Endothelial cell of umbilical vein (primary cell): Measurements from ENCODE around the gene CRIM1. TPM values are rescaled to one million over a fixed set of nuclear protein-coding genes. Genes with fewer than 3 reads are reported as not detected.

Experiments
- BruUV-seq: library from RNA; stranded (reverse); fragments of 400-500 nt; replicated peaks from 2 replicates; lab custom pipeline; 2021; lab: Mats Ljungman, UMichigan
- CTCF ChIA-PET: fragments of 300-600, 350-600 bp; sonication (Branson Sonifier 250); formaldehyde crosslinking; loops from one replicate; lab custom pipeline; 2021; ENCODE audit warnings: antibody characterized with exemption, inconsistent platforms; lab: Charles Lee
- POLR2A ChIA-PET: fragments of 300-600, 350-600 bp; sonication (Branson Sonifier 250); formaldehyde crosslinking; loops from one replicate; lab custom pipeline; 2021; ENCODE audit warnings: antibody characterized with exemption, inconsistent platforms; lab: Charles Lee
- DNase-seq: peaks from one replicate; pipeline ENCODE4 v3.0.0-alpha.2; 2011; ENCODE audit warnings: low read depth, low spot score
- FAIRE-seq: peaks from 2 replicates; lab custom pipeline; 2011; peaks lifted over from hg19 to GRCh38; lab: Jason Lieb, UNC
- H2AFZ ChIP-seq: 2 replicates; pipeline ENCODE4 v1.6.0; 2012; ENCODE audit warnings: low read depth, low read length, control low read depth, inconsistent platforms
- H3K27ac ChIP-seq: 2 replicates; pipeline ENCODE4 v1.5.1; 2011; ENCODE audit warnings: low read depth, mild to moderate bottlenecking, control low read depth, low read length, moderate library complexity; ENCODE audit not compliant: insufficient read depth
- H3K27me3 ChIP-seq, 2 experiments: 2 replicates each; pipeline versions ENCODE4 v1.6.0 to v1.6.1; 2011; ENCODE audit warnings: low read length in 2 of 2, mixed read lengths in 1 of 2; ENCODE audit not compliant: control insufficient read depth in 2 of 2, insufficient read depth in 2 of 2
- H3K36me3 ChIP-seq, 2 experiments: 2 replicates in 1 of 2; 3 replicates in 1 of 2; pipeline ENCODE4 v1.5.1; 2011; ENCODE audit warnings: low read length in 2 of 2, mild to moderate bottlenecking in 1 of 2, moderate library complexity in 1 of 2; ENCODE audit not compliant: control insufficient read depth in 2 of 2, insufficient read depth in 2 of 2; ENCODE audit errors: extremely low read depth in 1 of 2
- H3K4me1 ChIP-seq: 3 replicates; pipeline ENCODE4 v1.5.1; 2011; ENCODE audit warnings: mild to moderate bottlenecking, low read length; ENCODE audit not compliant: control insufficient read depth, insufficient read depth; ENCODE audit errors: extremely low read depth
- H3K4me2 ChIP-seq: 2 replicates; pipeline ENCODE4 v1.6.1; 2011; ENCODE audit warnings: low read length, control low read depth, mixed read lengths; ENCODE audit not compliant: insufficient read depth
- H3K4me3 ChIP-seq, 3 experiments: fragments of 200-600 bp in 1 of 3; sonication (generic), shearing (Covaris generic) in 1 of 3; replicated peaks in 1 of 3; 2 replicates each; pipeline ENCODE4 v1.5.1; 2011 to 2016; ENCODE audit warnings: control low read depth in 3 of 3, low read length in 3 of 3, mild to moderate bottlenecking in 2 of 3, inconsistent platforms in 1 of 3, low read depth in 1 of 3, moderate library complexity in 1 of 3; ENCODE audit not compliant: insufficient read depth in 1 of 3
- H3K79me2 ChIP-seq: 2 replicates; pipeline ENCODE4 v1.6.0; 2012; ENCODE audit warnings: low read length, inconsistent platforms; ENCODE audit not compliant: control insufficient read depth, insufficient read depth
- H3K9ac ChIP-seq: replicated peaks from 2 replicates; pipeline ENCODE3; 2011; ENCODE audit warnings: low read length, control low read depth; ENCODE audit not compliant: insufficient read depth; ENCODE audit errors: extremely low read depth
- H3K9me1 ChIP-seq: replicated peaks from 3 replicates; pipeline ENCODE4 v1.6.0; 2011; ENCODE audit warnings: mild to moderate bottlenecking, low read length; ENCODE audit not compliant: control insufficient read depth, insufficient read depth; ENCODE audit errors: extremely low read depth
- H3K9me3 ChIP-seq: replicated peaks from 2 replicates; pipeline ENCODE4 v1.5.1; 2012; ENCODE audit warnings: low read length, inconsistent platforms; ENCODE audit not compliant: control insufficient read depth, insufficient read depth
- H4K20me1 ChIP-seq: replicated peaks from 2 replicates; pipeline ENCODE3; 2011; ENCODE audit warnings: mild to moderate bottlenecking, low read length; ENCODE audit not compliant: control insufficient read depth, insufficient read depth; ENCODE audit errors: extremely low read depth
- CTCF ChIP-seq, 2 donors: IDR thresholded peaks; 1 replicate in 1 of 2; 2 replicates in 1 of 2; pipeline ENCODE4 v1.5.1; 2011; ENCODE audit warnings: low read length in 2 of 2, mild to moderate bottlenecking in 2 of 2, moderate library complexity in 2 of 2, control low read depth in 1 of 2, inconsistent platforms in 1 of 2, low read depth in 1 of 2; ENCODE audit not compliant: insufficient read depth in 1 of 2; ENCODE audit errors: extremely low read depth in 1 of 2
- EZH2 ChIP-seq: IDR thresholded peaks from 2 replicates; pipeline ENCODE4 v1.6.1; 2012; ENCODE audit warnings: borderline replicate concordance, low read depth, mild to moderate bottlenecking, moderate library complexity, low read length, inconsistent platforms; ENCODE audit not compliant: severe bottlenecking
- FOS ChIP-seq: IDR thresholded peaks from 2 replicates; pipeline ENCODE4 v1.6.1; 2011; ENCODE audit warnings: mild to moderate bottlenecking, low read length, moderate library complexity, borderline replicate concordance; ENCODE audit not compliant: insufficient read depth
- GATA2 ChIP-seq: IDR thresholded peaks from 2 replicates; pipeline ENCODE4 v1.7.0; 2011; ENCODE audit warnings: low read depth, mild to moderate bottlenecking, moderate library complexity, mixed read lengths, low read length; ENCODE audit not compliant: insufficient read length, insufficient read depth
- JUN ChIP-seq: IDR thresholded peaks from 2 replicates; pipeline ENCODE4 v1.6.1; 2011; ENCODE audit warnings: borderline replicate concordance, low read depth; ENCODE audit not compliant: insufficient read length, insufficient read depth
- MAX ChIP-seq: IDR thresholded peaks from 2 replicates; pipeline ENCODE4 v1.6.1; 2011; ENCODE audit not compliant: insufficient read depth, insufficient read length
- MYC ChIP-seq: IDR thresholded peaks from one replicate; pipeline ENCODE4 v1.6.1; 2011; ENCODE audit warnings: mild to moderate bottlenecking, low read depth, low read length
- POLR2A ChIP-seq: IDR thresholded peaks from 2 replicates; pipeline ENCODE4 v1.6.1; 2012; ENCODE audit warnings: low read depth, mild to moderate bottlenecking, control low read depth, low read length
- POLR2AphosphoS5 ChIP-seq: IDR thresholded peaks from 2 replicates; pipeline ENCODE4 v1.6.1; 2012; ENCODE audit warnings: low read depth, mild to moderate bottlenecking, control low read depth, low read length, moderate library complexity; ENCODE audit not compliant: insufficient read depth
- dilution Hi-C: fragments of 300-500 bp; cut with MboI; formaldehyde crosslinking; loops from one replicate; pipeline ENCODE4 v1.15.0; 2019; ENCODE audit warnings: low sequenced_read_pairs; ENCODE audit not compliant: extremely low pct_ligation_motif_present
- intact Hi-C: fragments of 100-400 bp; cut with micrococcal nuclease; formaldehyde crosslinking; loops from one replicate; pipeline ENCODE4 v1.10.0; 2022
- polyA plus RNA-seq, 4 experiments: library from polyadenylated mRNA; depleted of rRNA in 3 of 4; stranded (reverse) in 3 of 4; unstranded in 1 of 4; fragments of >200 nt; gene quantifications; 2 replicates each; pipeline versions ENCODE4 v1.2.1 to v1.2.3, GENCODE V29; 2011 to 2012; ENCODE audit warnings: missing spikeins in 1 of 4
- total RNA-seq: library from RNA; stranded (reverse); gene quantifications from 2 replicates; pipeline ENCODE4 v1.2.3, GENCODE V29; 2021

CRIM1 gene
- total and polyA plus RNA-seq, 2 donors (not counting 3 experiments of a cell fraction or from before 2014, with no cell fraction given), result 422 to 649 TPM

GRCh38 chr2:36579297-36579664 is 223.7 kb downstream of the CRIM1 start:
- Histone ChIP-seq H3K27me3 (no peaks in the 10 kb centered on the region), H2AFZ (no peak overlapping the region), H3K27ac (no peak overlapping the region), H3K36me3 (peaks cover 21 to 54% of the 10 kb centered on the region in 2 experiments), H3K9me3 (no peaks in the 10 kb centered on the region), H3K9ac (no peak overlapping the region), H3K9me1 (no peaks in the 10 kb centered on the region), H3K4me2 (no peak overlapping the region), H3K4me1 (no peaks in the 10 kb centered on the region), H3K79me2 (peaks cover 30% of the 10 kb centered on the region), H3K4me3 (no peak overlapping the region), H4K20me1 (no peaks in the 10 kb centered on the region)
- intact Hi-C loops, result no loop called here
- TF ChIP-seq POLR2AphosphoS5, result no peak
- no peak for TF ChIP-seq CTCF (IDR thresholded peaks at IDR 0.05; ENCODE audit: extremely low read depth in 1 of 2, insufficient read depth in 1 of 2, low read depth in 1 of 2, low read length in 2 of 2)
- ChIA-PET POLR2A (no interaction called here), CTCF (no interaction called here)
- BruUV-seq, result no TSS peak
- FAIRE-seq (no peak), DNase-seq (no peak)
- dilution Hi-C loops, result no loop called here

- no peak overlapping the region for H3K9ac ChIP-seq
- no peaks in the 10 kb centered on the region for H3K9me1 ChIP-seq
- H3K9me3 ChIP-seq, result no peaks in the 10 kb centered on the region
- intact Hi-C loops (no loop called here), dilution Hi-C loops (no loop called here)
- H3K79me2 ChIP-seq, result peaks cover 49% of the 10 kb centered on the region
- CTCF ChIA-PET, result interaction anchor here (1.4 kb wide), 1 partner anchor 15 kb away, joined by 3 read pairs; the partner anchor contains the start of gene FEZ2
- FAIRE-seq (no peak), DNase-seq (no peak)
- H3K4me3 ChIP-seq, result no peak overlapping the region
- no peak for TF ChIP-seq JUN
- TF ChIP-seq GATA2, result no peak
- no peak for TF ChIP-seq EZH2
- TF ChIP-seq CTCF (IDR thresholded peaks at IDR 0.05; ENCODE audit: extremely low read depth in 1 of 2, insufficient read depth in 1 of 2, low read depth in 1 of 2, low read length in 2 of 2), result no peak
- TF ChIP-seq MAX, result no peak
- TF ChIP-seq POLR2AphosphoS5, result no peak
- TF ChIP-seq POLR2A, result no peak
- TF ChIP-seq FOS, result no peak
- TF ChIP-seq MYC, result no peak
- no TSS peak for BruUV-seq
- H3K27ac ChIP-seq, result no peak overlapping the region
- no peak overlapping the region for H3K4me2 ChIP-seq
- H3K4me1 ChIP-seq, result no peaks in the 10 kb centered on the region
- POLR2A ChIA-PET, result interaction anchor here (1.0 kb wide), 1 partner anchor 10 kb away, joined by 3 read pairs; no protein-coding TSS in a partner anchor
- no peaks in the 10 kb centered on the region for H4K20me1 ChIP-seq
- H2AFZ ChIP-seq, result no peak overlapping the region
- peaks cover 21 to 52% of the 10 kb centered on the region in 2 experiments for H3K36me3 ChIP-seq
- no peaks in the 10 kb centered on the region for H3K27me3 ChIP-seq
These were observed 227.0 kb downstream of the CRIM1 start for GRCh38 chr2:36582538-36582937.
